KMS-11 (cell line): ENCODE data around the gene RRP8.
A peak's percentile ranks its signal among the peaks of the same experiment; 100 is the strongest.

Source experiments
- H2AFZ ChIP-seq: fragments of 200-600 bp; sonication (generic); 2 replicates; pipeline ENCODE4 v1.6.1; 2016; ENCODE audit warnings: antibody characterized with exemption, mixed run types, low read depth
- H3K27ac ChIP-seq: fragments of 200-600 bp; sonication (generic); 2 replicates; pipeline ENCODE4 v1.6.1; 2016; ENCODE audit warnings: mild to moderate bottlenecking, mixed run types
- H3K27me3 ChIP-seq: fragments of 200-600 bp; sonication (generic); 2 replicates; pipeline ENCODE4 v1.6.1; 2017; ENCODE audit warnings: mild to moderate bottlenecking, low read depth, mixed run types, moderate library complexity; ENCODE audit not compliant: insufficient read depth
- H3K36me3 ChIP-seq: fragments of 200-600 bp; sonication (generic); 2 replicates; pipeline ENCODE4 v1.6.1; 2017; ENCODE audit warnings: mild to moderate bottlenecking, mixed run types; ENCODE audit not compliant: insufficient read depth
- H3K4me1 ChIP-seq: fragments of 200-600 bp; sonication (generic); 2 replicates; pipeline ENCODE4 v1.6.1; 2016; ENCODE audit warnings: mild to moderate bottlenecking, low read depth, mixed run types; ENCODE audit not compliant: poor library complexity, severe bottlenecking
- H3K4me2 ChIP-seq: fragments of 200-600 bp; sonication (generic); 2 replicates; pipeline ENCODE4 v1.7.0; 2016; ENCODE audit warnings: mild to moderate bottlenecking, mixed run types
- H3K4me3 ChIP-seq: fragments of 200-600 bp; sonication (generic); IDR thresholded peaks from 2 replicates; pipeline ENCODE4 v1.6.1; 2017; ENCODE audit warnings: low read depth, low read length, mixed read lengths; ENCODE audit not compliant: insufficient read depth
- H3K79me2 ChIP-seq: fragments of 200-600 bp; sonication (generic); 2 replicates; pipeline ENCODE4 v1.6.1; 2016; ENCODE audit warnings: low read depth, mixed run types; ENCODE audit not compliant: insufficient read depth
- H3K9ac ChIP-seq: fragments of 200-600 bp; sonication (generic); 2 replicates; pipeline ENCODE4 v1.6.1; 2016; ENCODE audit warnings: mild to moderate bottlenecking, mixed run types
- H4K20me1 ChIP-seq: fragments of 200-600 bp; sonication (generic); 2 replicates; pipeline ENCODE4 v1.6.1; 2016; ENCODE audit warnings: mild to moderate bottlenecking, mixed run types; ENCODE audit not compliant: insufficient read depth
- CTCF ChIP-seq: fragments of 200-600 bp; sonication (generic); conservative IDR thresholded peaks from 2 replicates; pipeline ENCODE4 v1.6.1; 2017; ENCODE audit warnings: low read depth, mild to moderate bottlenecking, antibody characterized with exemption, low read length, moderate library complexity, mixed read lengths

RRP8 gene

GRCh38 chr11:6613496-6613895 is 10.1 kb upstream of the RRP8 start:
- Histone ChIP-seq H3K27ac (peak overlapping the region; percentile 91; the same call in 1 of the 2 replicates), H3K4me1 (peaks cover 25% of the 10 kb centered on the region), H3K4me2 (peak overlapping the region; percentile 52; the same call in 1 of the 2 replicates), H3K4me3 (no peak overlapping the region), H3K9ac (peak overlapping the region; percentile 82; the same call in 1 of the 2 replicates), H3K79me2 (peaks cover 9% of the 10 kb centered on the region; the same call in 1 of the 2 replicates), H4K20me1 (no peaks in the 10 kb centered on the region), H3K36me3 (no peaks in the 10 kb centered on the region), H3K27me3 (no peaks in the 10 kb centered on the region), H2AFZ (no peak overlapping the region)
- no peak for TF ChIP-seq CTCF

- Histone ChIP-seq H3K79me2 (peaks cover 9% of the 10 kb centered on the region; the same call in 1 of the 2 replicates), H3K4me3 (no peak within 1 kb of the TSS), H3K36me3 (no peaks in the 10 kb centered on the region), H3K4me2 (peak within 1 kb of the TSS; percentile 100), H4K20me1 (no peaks in the 10 kb centered on the region), H3K27me3 (no peaks in the 10 kb centered on the region), H3K27ac (peak within 1 kb of the TSS; percentile 91), H2AFZ (peak within 1 kb of the TSS; percentile 60), H3K4me1 (peaks cover 33% of the 10 kb centered on the region), H3K9ac (peak within 1 kb of the TSS; percentile 82)
- TF ChIP-seq CTCF: peak; percentile 80
Measured at GRCh38 chr11:6612213-6613041, 9.0 kb upstream of the RRP8 start, which contains the start of gene TAF10. TAF10 (minus strand) TSS chr11:6612216; CDS start chr11:6612189, 27 bp downstream.

- Histone ChIP-seq H3K36me3 (no peaks in the 10 kb centered on the region), H2AFZ (0 out of 2 replicates have a peak overlapping the region, but pooled peaks have one; percentile 16), H3K27ac (peak overlapping the region; percentile 91; the same call in 1 of the 2 replicates)
Measured at GRCh38 chr11:6611963-6612212, 8.5 kb upstream of the RRP8 start.

More at GRCh38 chr11:6611963-6612212, 8.5 kb upstream of the RRP8 start:
- peaks cover 39% of the 10 kb centered on the region for H3K4me1 ChIP-seq
- H3K4me3 ChIP-seq: no peak overlapping the region
- H3K27me3 ChIP-seq: no peaks in the 10 kb centered on the region
- peaks cover 9% of the 10 kb centered on the region; the same call in 1 of the 2 replicates for H3K79me2 ChIP-seq
- H4K20me1 ChIP-seq: no peaks in the 10 kb centered on the region
- TF ChIP-seq CTCF: no peak
- H3K4me2 ChIP-seq: peak overlapping the region; percentile 100; the same call in 1 of the 2 replicates
- peak overlapping the region; percentile 82 for H3K9ac ChIP-seq
